Right lobe of liver (tissue), 4 donors: ENCODE measurements around the gene GREM1.

Experiments
- POLR2A ChIP-seq: fragments of 450-650 bp; IDR thresholded peaks from one replicate; pipeline ENCODE4 v1.6.1; 2017; ENCODE audit warnings: antibody characterized with exemption, mild to moderate bottlenecking
- TF ChIP-seq, protein P1 (sequence below), 4 donors: fragments of 200-600 bp in 3 of 4; fragments of 450-650 bp in 1 of 4; IDR thresholded peaks; one replicate each; pipeline versions ENCODE4 v1.5.1 to v1.8.0; 2016 to 2022; ENCODE audit warnings: antibody characterized with exemption in 4 of 4, mild to moderate bottlenecking in 2 of 4
- donor health status: DM: no; HTN: no; CAD: no.
- donor health status: DM: no; HTN: no; CAD: no.
- donor health status: DM: no; HTN: yes; CAD: no.

DNA sequence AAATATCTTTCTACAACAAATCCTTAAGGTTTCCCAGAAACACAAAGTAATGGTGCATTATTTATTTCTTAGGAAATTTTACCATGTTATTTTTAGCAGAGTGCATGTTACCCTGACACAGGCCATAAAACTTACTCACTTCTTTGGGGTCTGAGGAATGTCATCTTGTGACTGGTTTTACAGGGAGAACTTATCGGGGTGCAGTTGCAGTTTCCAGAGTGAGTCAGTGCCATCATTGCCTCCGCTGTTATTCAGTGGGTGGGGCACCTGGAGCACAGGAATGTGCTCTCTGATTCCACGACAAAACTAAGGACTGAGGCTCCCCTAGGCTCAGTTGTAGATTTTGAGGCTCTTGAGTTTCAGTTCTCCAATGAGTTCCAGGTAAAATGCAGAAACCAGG lies 11.1 kb upstream of the GREM1 start:
- TF ChIP-seq, protein P1, sequence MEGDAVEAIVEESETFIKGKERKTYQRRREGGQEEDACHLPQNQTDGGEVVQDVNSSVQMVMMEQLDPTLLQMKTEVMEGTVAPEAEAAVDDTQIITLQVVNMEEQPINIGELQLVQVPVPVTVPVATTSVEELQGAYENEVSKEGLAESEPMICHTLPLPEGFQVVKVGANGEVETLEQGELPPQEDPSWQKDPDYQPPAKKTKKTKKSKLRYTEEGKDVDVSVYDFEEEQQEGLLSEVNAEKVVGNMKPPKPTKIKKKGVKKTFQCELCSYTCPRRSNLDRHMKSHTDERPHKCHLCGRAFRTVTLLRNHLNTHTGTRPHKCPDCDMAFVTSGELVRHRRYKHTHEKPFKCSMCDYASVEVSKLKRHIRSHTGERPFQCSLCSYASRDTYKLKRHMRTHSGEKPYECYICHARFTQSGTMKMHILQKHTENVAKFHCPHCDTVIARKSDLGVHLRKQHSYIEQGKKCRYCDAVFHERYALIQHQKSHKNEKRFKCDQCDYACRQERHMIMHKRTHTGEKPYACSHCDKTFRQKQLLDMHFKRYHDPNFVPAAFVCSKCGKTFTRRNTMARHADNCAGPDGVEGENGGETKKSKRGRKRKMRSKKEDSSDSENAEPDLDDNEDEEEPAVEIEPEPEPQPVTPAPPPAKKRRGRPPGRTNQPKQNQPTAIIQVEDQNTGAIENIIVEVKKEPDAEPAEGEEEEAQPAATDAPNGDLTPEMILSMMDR (IDR thresholded peaks at IDR 0.05), result no peak
- no peak for TF ChIP-seq POLR2A
